Ovary (tissue), 3 donors: ENCODE results near the gene CXCR4.

Experiments used
- CTCF ChIP-seq, 3 donors: fragments of 450-650 bp in 2 of 3; fragments of 200-600 bp in 1 of 3; IDR thresholded peaks; one replicate each; pipeline versions ENCODE4 v1.5.1 to v1.8.0; 2016 to 2022; ENCODE audit warnings: antibody characterized with exemption in 3 of 3, mild to moderate bottlenecking in 1 of 3
- POLR2A ChIP-seq: fragments of 450-650 bp; IDR thresholded peaks from one replicate; pipeline ENCODE4 v1.6.1; 2017; ENCODE audit warnings: antibody characterized with exemption, mild to moderate bottlenecking, moderate library complexity
- donor health status: DM: no; HTN: no; CAD: no.

GRCh38 chr2:136118819-136119716 lies 1.1 kb upstream of the CXCR4 start:
- TF ChIP-seq CTCF (IDR thresholded peaks at IDR 0.05) = no peak
- no peak for TF ChIP-seq POLR2A
